Neural cell (in vitro differentiated cells): Measurements from ENCODE around the gene TPCN1. TPM values are rescaled to one million over a fixed set of nuclear protein-coding genes. Genes with fewer than 3 reads are reported as not detected.

ENCODE experiments used
- H2AFZ ChIP-seq: fragments of 200-600, 300-800 bp; sonication (generic), shearing (Covaris generic); 2 replicates; pipeline ENCODE4 v1.6.0; 2014; ENCODE audit warnings: low read depth, mild to moderate bottlenecking, antibody characterized with exemption, low read length, moderate library complexity
- H3F3A ChIP-seq: fragments of 200-600 bp; shearing (Covaris generic); 2 replicates; pipeline ENCODE4 v1.6.1; 2016; ENCODE audit warnings: mild to moderate bottlenecking, moderate library complexity, mixed read lengths, antibody characterized with exemption, low read length; ENCODE audit not compliant: insufficient read depth, poor library complexity, severe bottlenecking
- H3K27ac ChIP-seq: fragments of 200-600, 300-800 bp; sonication (generic), shearing (Covaris generic); 2 replicates; pipeline ENCODE4 v1.5.1; 2014; ENCODE audit warnings: mild to moderate bottlenecking, low read length, moderate library complexity
- H3K27me3 ChIP-seq: fragments of 300-800, 200-600 bp; sonication (generic), shearing (Covaris generic); 2 replicates; pipeline ENCODE4 v1.6.0; 2014; ENCODE audit warnings: mild to moderate bottlenecking, low read depth, low read length, moderate library complexity; ENCODE audit not compliant: insufficient read depth
- H3K36me3 ChIP-seq: fragments of 300-800, 200-600 bp; sonication (generic), shearing (Covaris generic); 2 replicates; pipeline ENCODE4 v1.5.1; 2014; ENCODE audit warnings: mild to moderate bottlenecking, antibody characterized with exemption, low read length, moderate library complexity; ENCODE audit not compliant: insufficient read depth
- H3K4me2 ChIP-seq: fragments of 300-800, 200-600 bp; sonication (generic), shearing (Covaris generic); 2 replicates; pipeline ENCODE4 v1.6.0; 2014; ENCODE audit warnings: mild to moderate bottlenecking, low read length
- H3K4me3 ChIP-seq: fragments of 300-800, 200-600 bp; sonication (generic), shearing (Covaris generic); 2 replicates; pipeline ENCODE4 v1.5.1; 2014; ENCODE audit warnings: mild to moderate bottlenecking, low read length, moderate library complexity
- H3K79me2 ChIP-seq: fragments of 200-600 bp; shearing (Covaris generic); replicated peaks from 2 replicates; pipeline ENCODE4 v1.6.0; 2014; ENCODE audit warnings: mild to moderate bottlenecking, low read length, moderate library complexity; ENCODE audit not compliant: insufficient read depth
- H3K9ac ChIP-seq: fragments of 300-800, 200-600 bp; sonication (generic), shearing (Covaris generic); 2 replicates; pipeline ENCODE4 v1.6.1; 2016; ENCODE audit warnings: mild to moderate bottlenecking, low read length, mixed read lengths
- H3K9me2 ChIP-seq: fragments of 200-600 bp; shearing (Covaris generic); 2 replicates; pipeline ENCODE4 v1.6.1; 2016; ENCODE audit warnings: mild to moderate bottlenecking, low read length, mixed read lengths; ENCODE audit not compliant: insufficient read depth
- H3K9me3 ChIP-seq: fragments of 200-600, 300-800 bp; sonication (generic), shearing (Covaris generic); 2 replicates; pipeline ENCODE4 v1.6.1; 2016; ENCODE audit warnings: mild to moderate bottlenecking, mixed run types, low read length, moderate library complexity, mixed read lengths
- H4K20me1 ChIP-seq: fragments of 200-600 bp; shearing (Covaris generic); 2 replicates; pipeline ENCODE4 v1.6.1; 2016; ENCODE audit warnings: mild to moderate bottlenecking, mixed run types; ENCODE audit not compliant: insufficient read depth
- EP300 ChIP-seq: fragments of 450-650 bp; conservative IDR thresholded peaks from 2 replicates; pipeline ENCODE4 v1.6.1; 2014; ENCODE audit warnings: antibody characterized with exemption, mild to moderate bottlenecking, moderate library complexity; ENCODE audit not compliant: poor library complexity, severe bottlenecking
- EZH2 ChIP-seq: fragments of 200-600, 300-800 bp; shearing (Covaris generic), sonication (generic); IDR thresholded peaks from 2 replicates; pipeline ENCODE4 v1.6.1; 2014; ENCODE audit warnings: antibody characterized with exemption, low read length, borderline replicate concordance, mild to moderate bottlenecking; ENCODE audit not compliant: insufficient read depth, poor library complexity, severe bottlenecking
- MXI1 ChIP-seq: fragments of 450-650 bp; conservative IDR thresholded peaks from 2 replicates; pipeline ENCODE4 v1.6.1; 2014; ENCODE audit warnings: antibody characterized with exemption, mild to moderate bottlenecking; ENCODE audit not compliant: poor library complexity, severe bottlenecking
- POLR2AphosphoS5 ChIP-seq: IDR thresholded peaks from 2 replicates; pipeline ENCODE4 v1.6.1; 2012
- RAD21 ChIP-seq: fragments of 450-650 bp; conservative IDR thresholded peaks from 2 replicates; pipeline ENCODE4 v1.6.1; 2014; ENCODE audit warnings: antibody characterized with exemption, mild to moderate bottlenecking, moderate library complexity
- SMC3 ChIP-seq: fragments of 450-650 bp; conservative IDR thresholded peaks from 2 replicates; pipeline ENCODE4 v1.6.1; 2014; ENCODE audit warnings: antibody characterized with exemption, mild to moderate bottlenecking, moderate library complexity; ENCODE audit not compliant: poor library complexity
- TAF1 ChIP-seq: IDR thresholded peaks from 2 replicates; pipeline ENCODE4 v1.6.1; 2012; ENCODE audit warnings: low read depth
- polyA plus RNA-seq: library from polyadenylated mRNA; depleted of rRNA; stranded (reverse); fragments of >200 nt; gene quantifications from 2 replicates; pipeline ENCODE4 v1.2.3, GENCODE V29; 2014
- TF ChIP-seq, protein P1 (sequence below): fragments of 450-650 bp; IDR thresholded peaks from 2 replicates; pipeline ENCODE4 v1.5.1; 2014; ENCODE audit warnings: antibody characterized with exemption, mild to moderate bottlenecking, moderate library complexity; ENCODE audit not compliant: poor library complexity, severe bottlenecking
- TF ChIP-seq, protein P2 (sequence below): IDR thresholded peaks from 2 replicates; pipeline ENCODE4 v1.6.1; 2012; ENCODE audit warnings: borderline replicate concordance

Gene TPCN1
- polyA plus RNA-seq, 1 donor from 2014 or later, result 4.0 TPM

DNA sequence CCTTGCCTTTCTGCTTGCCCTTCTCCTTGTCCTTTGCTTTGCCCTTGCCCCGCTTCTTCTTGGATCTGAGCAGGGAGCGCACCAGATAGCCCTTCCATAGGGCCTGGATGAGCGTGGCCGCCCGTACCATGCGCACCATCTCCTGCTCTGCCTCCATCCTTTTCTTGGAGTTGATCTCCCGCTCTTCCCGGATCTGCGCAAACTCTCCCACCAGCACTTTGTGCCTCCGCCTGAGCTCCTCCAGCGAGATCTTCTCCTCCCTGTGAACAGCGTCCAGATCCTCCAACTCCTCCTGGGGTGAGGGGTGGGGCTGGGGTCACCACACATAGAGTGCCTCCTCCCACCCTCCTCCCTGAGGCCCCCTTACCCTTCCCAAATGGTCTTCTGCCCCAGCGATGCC is 25.7 kb upstream of the TPCN1 start:
- H3K4me2 ChIP-seq, result no peak overlapping the region
- H4K20me1 ChIP-seq, result no peaks in the 10 kb centered on the region
- H3K9me3 ChIP-seq, result no peaks in the 10 kb centered on the region
- H3K9me2 ChIP-seq, result no peaks in the 10 kb centered on the region
- H3K4me3 ChIP-seq, result no peak overlapping the region
- no peak overlapping the region for H3K9ac ChIP-seq
- TF ChIP-seq MXI1 (no peak), RAD21 (no peak), EZH2 (no peak), SMC3 (no peak), POLR2AphosphoS5 (no peak), TAF1 (no peak), EP300 (no peak)
- TF ChIP-seq, protein P1, sequence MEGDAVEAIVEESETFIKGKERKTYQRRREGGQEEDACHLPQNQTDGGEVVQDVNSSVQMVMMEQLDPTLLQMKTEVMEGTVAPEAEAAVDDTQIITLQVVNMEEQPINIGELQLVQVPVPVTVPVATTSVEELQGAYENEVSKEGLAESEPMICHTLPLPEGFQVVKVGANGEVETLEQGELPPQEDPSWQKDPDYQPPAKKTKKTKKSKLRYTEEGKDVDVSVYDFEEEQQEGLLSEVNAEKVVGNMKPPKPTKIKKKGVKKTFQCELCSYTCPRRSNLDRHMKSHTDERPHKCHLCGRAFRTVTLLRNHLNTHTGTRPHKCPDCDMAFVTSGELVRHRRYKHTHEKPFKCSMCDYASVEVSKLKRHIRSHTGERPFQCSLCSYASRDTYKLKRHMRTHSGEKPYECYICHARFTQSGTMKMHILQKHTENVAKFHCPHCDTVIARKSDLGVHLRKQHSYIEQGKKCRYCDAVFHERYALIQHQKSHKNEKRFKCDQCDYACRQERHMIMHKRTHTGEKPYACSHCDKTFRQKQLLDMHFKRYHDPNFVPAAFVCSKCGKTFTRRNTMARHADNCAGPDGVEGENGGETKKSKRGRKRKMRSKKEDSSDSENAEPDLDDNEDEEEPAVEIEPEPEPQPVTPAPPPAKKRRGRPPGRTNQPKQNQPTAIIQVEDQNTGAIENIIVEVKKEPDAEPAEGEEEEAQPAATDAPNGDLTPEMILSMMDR, result no peak
- TF ChIP-seq, protein P2, sequence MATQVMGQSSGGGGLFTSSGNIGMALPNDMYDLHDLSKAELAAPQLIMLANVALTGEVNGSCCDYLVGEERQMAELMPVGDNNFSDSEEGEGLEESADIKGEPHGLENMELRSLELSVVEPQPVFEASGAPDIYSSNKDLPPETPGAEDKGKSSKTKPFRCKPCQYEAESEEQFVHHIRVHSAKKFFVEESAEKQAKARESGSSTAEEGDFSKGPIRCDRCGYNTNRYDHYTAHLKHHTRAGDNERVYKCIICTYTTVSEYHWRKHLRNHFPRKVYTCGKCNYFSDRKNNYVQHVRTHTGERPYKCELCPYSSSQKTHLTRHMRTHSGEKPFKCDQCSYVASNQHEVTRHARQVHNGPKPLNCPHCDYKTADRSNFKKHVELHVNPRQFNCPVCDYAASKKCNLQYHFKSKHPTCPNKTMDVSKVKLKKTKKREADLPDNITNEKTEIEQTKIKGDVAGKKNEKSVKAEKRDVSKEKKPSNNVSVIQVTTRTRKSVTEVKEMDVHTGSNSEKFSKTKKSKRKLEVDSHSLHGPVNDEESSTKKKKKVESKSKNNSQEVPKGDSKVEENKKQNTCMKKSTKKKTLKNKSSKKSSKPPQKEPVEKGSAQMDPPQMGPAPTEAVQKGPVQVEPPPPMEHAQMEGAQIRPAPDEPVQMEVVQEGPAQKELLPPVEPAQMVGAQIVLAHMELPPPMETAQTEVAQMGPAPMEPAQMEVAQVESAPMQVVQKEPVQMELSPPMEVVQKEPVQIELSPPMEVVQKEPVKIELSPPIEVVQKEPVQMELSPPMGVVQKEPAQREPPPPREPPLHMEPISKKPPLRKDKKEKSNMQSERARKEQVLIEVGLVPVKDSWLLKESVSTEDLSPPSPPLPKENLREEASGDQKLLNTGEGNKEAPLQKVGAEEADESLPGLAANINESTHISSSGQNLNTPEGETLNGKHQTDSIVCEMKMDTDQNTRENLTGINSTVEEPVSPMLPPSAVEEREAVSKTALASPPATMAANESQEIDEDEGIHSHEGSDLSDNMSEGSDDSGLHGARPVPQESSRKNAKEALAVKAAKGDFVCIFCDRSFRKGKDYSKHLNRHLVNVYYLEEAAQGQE, result no peak
- H3F3A ChIP-seq, result no peaks in the 10 kb centered on the region
- no peaks in the 10 kb centered on the region for H3K79me2 ChIP-seq
- no peak overlapping the region for H2AFZ ChIP-seq
- no peak overlapping the region for H3K27ac ChIP-seq
- H3K36me3 ChIP-seq, result no peaks in the 10 kb centered on the region
- H3K27me3 ChIP-seq, result no peaks in the 10 kb centered on the region

DNA sequence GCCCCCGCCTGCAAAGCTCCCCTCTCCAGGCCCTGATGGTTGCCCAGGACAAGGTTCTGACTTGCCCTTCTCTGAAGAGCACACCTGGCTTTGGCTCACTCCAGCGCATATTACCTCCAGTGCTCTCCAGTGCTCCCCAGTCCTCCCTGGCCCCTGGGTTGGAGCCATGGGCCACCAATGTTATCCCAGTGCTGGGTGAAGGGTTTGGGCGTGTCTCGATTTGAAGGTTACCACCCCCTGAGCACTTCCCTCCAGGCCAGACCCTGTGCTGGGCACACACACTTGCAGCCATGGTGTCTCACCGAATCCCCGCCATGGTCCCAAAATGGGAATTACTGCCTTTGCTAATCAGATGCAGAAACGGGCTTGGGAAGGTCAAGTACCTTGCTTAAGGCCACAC is 24.7 kb upstream of the TPCN1 start:
- H3K4me3 ChIP-seq, result no peak overlapping the region
- no peak overlapping the region for H3K27ac ChIP-seq
- no peaks in the 10 kb centered on the region for H3K79me2 ChIP-seq
- TF ChIP-seq, protein P1, result no peak
- TF ChIP-seq SMC3 (no peak), EZH2 (no peak), RAD21 (no peak), EP300 (no peak), POLR2AphosphoS5 (no peak)
- no peak overlapping the region for H3K9ac ChIP-seq
- no peaks in the 10 kb centered on the region for H3K36me3 ChIP-seq
- H2AFZ ChIP-seq, result no peak overlapping the region
- H3K27me3 ChIP-seq, result no peaks in the 10 kb centered on the region
- H3F3A ChIP-seq, result no peaks in the 10 kb centered on the region
- no peaks in the 10 kb centered on the region for H3K9me2 ChIP-seq
- H3K4me2 ChIP-seq, result no peak overlapping the region
- H4K20me1 ChIP-seq, result no peaks in the 10 kb centered on the region
- H3K9me3 ChIP-seq, result no peaks in the 10 kb centered on the region
